ENCODE measurements around the gene NRIP3.

NRIP3 gene

GRCh38 chr11:9041747-9042146, 37.9 kb upstream of the NRIP3 start:
- in situ Hi-C loops (cut with MboI; ENCODE audit: low sequenced_read_pairs, unreplicated experiment) = no loop called here
- TF ChIP-seq, protein P1, sequence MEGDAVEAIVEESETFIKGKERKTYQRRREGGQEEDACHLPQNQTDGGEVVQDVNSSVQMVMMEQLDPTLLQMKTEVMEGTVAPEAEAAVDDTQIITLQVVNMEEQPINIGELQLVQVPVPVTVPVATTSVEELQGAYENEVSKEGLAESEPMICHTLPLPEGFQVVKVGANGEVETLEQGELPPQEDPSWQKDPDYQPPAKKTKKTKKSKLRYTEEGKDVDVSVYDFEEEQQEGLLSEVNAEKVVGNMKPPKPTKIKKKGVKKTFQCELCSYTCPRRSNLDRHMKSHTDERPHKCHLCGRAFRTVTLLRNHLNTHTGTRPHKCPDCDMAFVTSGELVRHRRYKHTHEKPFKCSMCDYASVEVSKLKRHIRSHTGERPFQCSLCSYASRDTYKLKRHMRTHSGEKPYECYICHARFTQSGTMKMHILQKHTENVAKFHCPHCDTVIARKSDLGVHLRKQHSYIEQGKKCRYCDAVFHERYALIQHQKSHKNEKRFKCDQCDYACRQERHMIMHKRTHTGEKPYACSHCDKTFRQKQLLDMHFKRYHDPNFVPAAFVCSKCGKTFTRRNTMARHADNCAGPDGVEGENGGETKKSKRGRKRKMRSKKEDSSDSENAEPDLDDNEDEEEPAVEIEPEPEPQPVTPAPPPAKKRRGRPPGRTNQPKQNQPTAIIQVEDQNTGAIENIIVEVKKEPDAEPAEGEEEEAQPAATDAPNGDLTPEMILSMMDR (IDR thresholded peaks at IDR 0.05; ENCODE audit: borderline replicate concordance, control extremely low read depth, extremely low read depth, insufficient read depth, missing control alignments) = no peak
- no peak for DNase-seq (ENCODE audit: low spot score)

GRCh38 chr11:9040410-9040809, 36.6 kb upstream of the NRIP3 start:
- in situ Hi-C loops (cut with MboI; ENCODE audit: low sequenced_read_pairs, unreplicated experiment) = no loop called here
- no peak for DNase-seq (ENCODE audit: low spot score)
- TF ChIP-seq, protein P1 (IDR thresholded peaks at IDR 0.05; ENCODE audit: borderline replicate concordance, control extremely low read depth, extremely low read depth, insufficient read depth, missing control alignments) = no peak

- in situ Hi-C loops (cut with MboI; ENCODE audit: low sequenced_read_pairs, unreplicated experiment) = no loop called here
- DNase-seq (ENCODE audit: low spot score) = no peak
- TF ChIP-seq, protein P1 (IDR thresholded peaks at IDR 0.05; ENCODE audit: borderline replicate concordance, control extremely low read depth, extremely low read depth, insufficient read depth, missing control alignments) = no peak
Measured at GRCh38 chr11:9039863-9040262, 36.1 kb upstream of the NRIP3 start.

- peak; percentile 43 for DNase-seq (ENCODE audit: low spot score)
- TF ChIP-seq, protein P1 (IDR thresholded peaks at IDR 0.05; ENCODE audit: borderline replicate concordance, control extremely low read depth, extremely low read depth, insufficient read depth, missing control alignments) = no peak
- in situ Hi-C loops (cut with MboI; ENCODE audit: low sequenced_read_pairs, unreplicated experiment) = no loop called here
Measured at GRCh38 chr11:9039198-9039597, 35.4 kb upstream of the NRIP3 start.

DNA sequence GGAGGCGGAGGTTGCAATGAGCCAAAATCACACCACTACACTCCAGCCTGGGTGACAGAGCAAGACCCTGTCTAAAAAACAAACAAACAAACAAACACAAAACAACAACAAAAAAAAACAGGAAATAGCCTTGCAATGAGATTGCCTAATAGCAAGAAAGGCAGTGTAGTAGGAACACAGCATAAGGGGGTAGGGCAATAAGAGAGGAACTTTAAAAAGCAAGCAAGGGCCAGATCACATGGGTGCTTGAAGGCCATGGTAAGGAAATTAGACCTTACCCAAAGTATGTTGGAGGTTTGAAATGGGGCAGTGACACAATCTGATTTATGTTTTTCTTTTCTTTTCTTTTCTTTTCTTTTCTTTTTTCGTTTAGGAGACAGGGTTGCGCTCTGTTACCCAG, 34.7 kb upstream of the NRIP3 start:
- in situ Hi-C loops (cut with MboI; ENCODE audit: low sequenced_read_pairs, unreplicated experiment) = no loop called here
- TF ChIP-seq, protein P1 (IDR thresholded peaks at IDR 0.05; ENCODE audit: borderline replicate concordance, control extremely low read depth, extremely low read depth, insufficient read depth, missing control alignments) = no peak
- no peak for DNase-seq (ENCODE audit: low spot score)

DNA sequence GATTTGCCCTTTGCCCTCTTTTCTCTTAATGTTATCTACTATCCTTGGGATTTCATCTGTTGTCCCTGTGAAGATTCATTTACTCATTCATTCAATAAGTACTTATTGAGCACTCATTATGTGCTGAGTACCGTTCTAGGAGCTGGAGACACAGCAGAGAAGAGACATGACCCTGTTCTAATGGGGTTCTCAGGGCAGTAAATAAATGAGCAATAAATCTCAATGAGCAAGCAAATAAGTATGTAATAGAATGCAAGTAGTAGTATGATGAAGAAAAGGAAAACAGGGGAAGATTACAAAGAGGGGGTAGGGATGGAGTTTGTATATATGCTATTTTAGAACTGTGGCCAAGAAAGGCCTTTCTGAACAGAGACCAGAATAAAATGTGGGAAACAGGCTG, 34.2 kb upstream of the NRIP3 start:
- TF ChIP-seq, protein P1 (IDR thresholded peaks at IDR 0.05; ENCODE audit: borderline replicate concordance, control extremely low read depth, extremely low read depth, insufficient read depth, missing control alignments) = no peak
- in situ Hi-C loops (cut with MboI; ENCODE audit: low sequenced_read_pairs, unreplicated experiment) = no loop called here
- no peak for DNase-seq (ENCODE audit: low spot score)

Data from GM13976 (cell line).